Nephron (organoid): ENCODE measurements around the gene C16orf74.
A peak's percentile ranks its signal among the peaks of the same experiment; 100 is the strongest.

Experiments
- H3K27ac Mint-ChIP-seq, 3 experiments: 2 replicates each; pipeline ENCODE4 v1.8.0; 2020; ENCODE audit warnings: mixed read lengths in 3 of 3, mild to moderate bottlenecking in 2 of 3, moderate library complexity in 1 of 3
- H3K27me3 Mint-ChIP-seq: 2 replicates; pipeline ENCODE4 v1.8.0; 2021; ENCODE audit warnings: low read depth, mild to moderate bottlenecking, moderate library complexity, mixed read lengths
- H3K36me3 Mint-ChIP-seq: 2 replicates; pipeline ENCODE4 v1.8.0; 2020; ENCODE audit warnings: low read depth, mixed read lengths
- H3K4me1 Mint-ChIP-seq: 2 replicates; pipeline ENCODE4 v1.8.0; 2020; ENCODE audit warnings: mixed read lengths
- H3K4me3 Mint-ChIP-seq, 3 experiments: 2 replicates each; pipeline ENCODE4 v1.8.0; 2020; ENCODE audit warnings: mild to moderate bottlenecking in 3 of 3, mixed read lengths in 3 of 3, moderate library complexity in 2 of 3
- H3K9me3 Mint-ChIP-seq: 2 replicates; pipeline ENCODE4 v1.8.0; 2020; ENCODE audit warnings: mixed read lengths
- CTCF ChIP-seq, 3 experiments: fragments of 200-600 bp; sonication (generic); IDR thresholded peaks; one replicate each; pipeline ENCODE4 v1.5.0; 2021; ENCODE audit warnings: antibody characterized with exemption in 3 of 3; ENCODE audit not compliant: unreplicated experiment in 3 of 3

Gene C16orf74

GRCh38 chr16:85690469-85691064, 60.3 kb downstream of the C16orf74 start:
- Mint-ChIP-seq H3K4me1 (peaks cover 14% of the 10 kb centered on the region), H3K9me3 (no peaks in the 10 kb centered on the region), H3K27ac (peak overlapping the region in 1 of 3 experiments; percentile 31), H3K4me3 (peak overlapping the region in 1 of 3 experiments; percentile 8), H3K27me3 (peaks cover 10% of the 10 kb centered on the region), H3K36me3 (no peaks in the 10 kb centered on the region)
- no peak for TF ChIP-seq CTCF (IDR thresholded peaks at IDR 0.05; ENCODE audit: unreplicated experiment in 3 of 3)

DNA sequence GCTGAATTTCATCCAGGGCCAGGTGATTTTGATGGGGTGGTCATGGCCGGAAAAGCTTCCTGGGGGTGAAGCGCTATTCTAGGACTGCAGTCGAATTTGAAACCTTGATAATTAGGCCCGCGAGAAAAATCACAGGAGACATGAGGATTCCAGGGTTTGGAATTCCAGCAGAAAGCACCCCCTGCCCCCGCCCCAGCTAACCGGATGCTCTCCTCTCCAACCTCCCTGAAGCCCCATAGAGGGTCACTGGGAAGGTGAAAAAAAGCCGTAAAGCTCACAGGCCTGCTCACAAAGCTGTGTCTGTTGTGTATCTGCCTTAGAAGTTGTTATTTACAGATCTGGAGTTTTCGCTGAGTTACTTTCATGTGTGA, 61.0 kb downstream of the C16orf74 start:
- Mint-ChIP-seq H3K36me3 (no peaks in the 10 kb centered on the region), H3K4me3 (peak overlapping the region; percentile 43 to 68 (median 62)), H3K27me3 (peaks cover 10% of the 10 kb centered on the region), H3K27ac (no peak overlapping the region), H3K9me3 (no peaks in the 10 kb centered on the region), H3K4me1 (peaks cover 14% of the 10 kb centered on the region)
- TF ChIP-seq CTCF (IDR thresholded peaks at IDR 0.05; ENCODE audit: unreplicated experiment in 3 of 3), result no peak

DNA sequence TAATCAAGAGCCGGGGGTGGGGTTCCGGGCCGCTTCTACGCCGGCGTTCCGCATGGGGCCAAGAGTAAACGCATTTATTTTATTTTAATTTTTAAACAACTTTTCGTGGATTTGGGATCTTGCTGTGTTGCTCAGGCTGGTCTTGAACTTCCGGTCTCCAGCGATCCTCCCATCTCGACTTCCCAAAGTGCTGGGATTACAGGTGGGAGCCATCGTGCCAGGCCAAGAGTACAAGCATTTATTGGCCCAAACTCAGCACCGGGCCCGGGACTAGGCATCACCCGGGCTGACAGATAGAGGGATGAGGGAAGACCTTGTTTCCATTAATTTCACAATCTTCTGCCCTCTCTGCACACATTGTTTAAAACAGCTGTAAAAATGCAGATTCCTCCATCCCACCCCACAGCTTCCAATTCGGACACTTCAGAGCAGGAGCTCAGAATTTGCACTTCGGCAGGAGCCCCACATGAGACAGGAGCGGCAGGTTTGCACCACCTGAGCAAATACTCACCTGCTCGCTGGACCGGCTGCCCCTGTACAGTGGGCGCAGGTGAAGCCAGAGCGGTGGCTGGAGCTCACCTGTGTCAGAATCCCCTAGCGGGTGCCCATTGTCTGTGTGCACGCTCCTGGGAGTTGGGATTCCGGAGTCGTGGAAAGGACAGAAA, 61.5 kb downstream of the C16orf74 start:
- peaks cover 10% of the 10 kb centered on the region for H3K27me3 Mint-ChIP-seq
- H3K36me3 Mint-ChIP-seq, result peaks cover under 1% of the 10 kb centered on the region
- no peak for TF ChIP-seq CTCF (IDR thresholded peaks at IDR 0.05; ENCODE audit: unreplicated experiment in 3 of 3)
- H3K27ac Mint-ChIP-seq, result no peak overlapping the region
- H3K4me3 Mint-ChIP-seq, result peak overlapping the region; percentile 67 to 81 (median 81)
- no peaks in the 10 kb centered on the region for H3K9me3 Mint-ChIP-seq
- peaks cover 14% of the 10 kb centered on the region for H3K4me1 Mint-ChIP-seq

- no peak for TF ChIP-seq CTCF (IDR thresholded peaks at IDR 0.05; ENCODE audit: unreplicated experiment in 3 of 3)
- Mint-ChIP-seq H3K9me3 (no peaks in the 10 kb centered on the region), H3K36me3 (peaks cover 3% of the 10 kb centered on the region), H3K27me3 (peaks cover 10% of the 10 kb centered on the region), H3K27ac (no peak within 1 kb of the TSS), H3K4me3 (peak within 1 kb of the TSS; percentile 77 to 81 (median 81)), H3K4me1 (peaks cover 14% of the 10 kb centered on the region)
Measured at GRCh38 chr16:85688586-85689284, 62.2 kb downstream of the C16orf74 start, which contains the start of gene GINS2. Gene GINS2 (minus strand): TSS chr16:85688954. CDS start chr16:85688898, 56 bp downstream.

- Mint-ChIP-seq H3K9me3 (no peaks in the 10 kb centered on the region), H3K27me3 (peaks cover 9% of the 10 kb centered on the region), H3K4me3 (peak overlapping the region; percentile 77 to 79 (median 77)), H3K36me3 (peaks cover 9% of the 10 kb centered on the region), H3K4me1 (peaks cover 23% of the 10 kb centered on the region), H3K27ac (no peak overlapping the region)
- no peak for TF ChIP-seq CTCF (IDR thresholded peaks at IDR 0.05; ENCODE audit: unreplicated experiment in 3 of 3)
Measured at GRCh38 chr16:85687651-85688471, 63.0 kb downstream of the C16orf74 start.
